LHCN-M2 (cell line): ENCODE results near the gene SHC4. TPM values are rescaled to one million over a fixed set of nuclear protein-coding genes. Genes with fewer than 3 reads are reported as not detected.
A peak's percentile ranks its signal among the peaks of the same experiment; 100 is the strongest.
"Not testable (repeated sequence)": the region's sequence is repeated elsewhere in the genome, so short reads cannot be mapped to it uniquely, and the experiment has no call there.

ENCODE experiments used
- DNase-seq: peaks from one replicate; pipeline ENCODE4 v3.0.0-alpha.2; 2012; ENCODE audit warnings: low read depth
- total RNA-seq: library from RNA; depleted of rRNA; stranded (reverse); fragments of >200 nt; gene quantifications from 2 replicates; pipeline ENCODE4 v1.2.3, GENCODE V29; 2014

The SHC4 gene
- total RNA-seq, 1 experiment from 2014 or later: 2.4 TPM

GRCh38 chr15:48883699-48884098 is 80.0 kb downstream of the SHC4 start:
- DNase-seq: no peak

- DNase-seq: no peak
These were observed 83.6 kb downstream of the SHC4 start for GRCh38 chr15:48880070-48880634.

GRCh38 chr15:48877630-48878595 is 85.8 kb downstream of the SHC4 start, which contains the start of gene EID1:
EID1 (plus strand) TSS chr15:48878134; CDS start chr15:48878177, 43 bp downstream.
- DNase-seq: peak; percentile 94

GRCh38 chr15:48876057-48876456 is 87.7 kb downstream of the SHC4 start:
- no peak for DNase-seq

GRCh38 chr15:48875241-48875960 is 88.3 kb downstream of the SHC4 start:
- no peak for DNase-seq

GRCh38 chr15:48872632-48873031 is 91.1 kb downstream of the SHC4 start:
- no peak for DNase-seq

GRCh38 chr15:48871542-48871941 is 92.2 kb downstream of the SHC4 start:
- no peak for DNase-seq

GRCh38 chr15:48869966-48870365 is 93.8 kb downstream of the SHC4 start:
- no peak for DNase-seq

- peak; percentile 73 for DNase-seq
These were observed 95.2 kb downstream of the SHC4 start for GRCh38 chr15:48868536-48868935.

GRCh38 chr15:48868023-48868422 is 95.7 kb downstream of the SHC4 start:
- no peak for DNase-seq

- peak; percentile 44 for DNase-seq
These were observed 97.6 kb downstream of the SHC4 start for GRCh38 chr15:48866141-48866563.

- DNase-seq: peak; percentile 69
These were observed 98.2 kb downstream of the SHC4 start for GRCh38 chr15:48865370-48866079.

- DNase-seq: no peak
These were observed 101.0 kb downstream of the SHC4 start for GRCh38 chr15:48862705-48863104.

- peak; percentile 65 for DNase-seq
These were observed 101.8 kb downstream of the SHC4 start for GRCh38 chr15:48861813-48862431.

GRCh38 chr15:48859426-48859825 is 104.3 kb downstream of the SHC4 start:
- DNase-seq: peak; percentile 13

- DNase-seq: peak; percentile 85
These were observed 105.3 kb downstream of the SHC4 start for GRCh38 chr15:48858401-48858800.

GRCh38 chr15:48856942-48857341 is 106.8 kb downstream of the SHC4 start:
- peak; percentile 61 for DNase-seq

- DNase-seq: peak; percentile 61
These were observed 107.9 kb downstream of the SHC4 start for GRCh38 chr15:48855501-48856440.

GRCh38 chr15:48854434-48854833 is 109.3 kb downstream of the SHC4 start:
- not testable (repeated sequence) for DNase-seq

GRCh38 chr15:48851956-48852355 is 111.8 kb downstream of the SHC4 start:
- DNase-seq: no peak
